Neural progenitor cell (in vitro differentiated cells): ENCODE results near the gene IGF2BP1.

ENCODE experiments used
- CTCF ChIP-seq: fragments of 200-600 bp; sonication (generic); IDR thresholded peaks from 2 replicates; pipeline ENCODE4 v1.5.1; 2017; ENCODE audit warnings: antibody characterized with exemption, mild to moderate bottlenecking
- EZH2 ChIP-seq: fragments of 200-600 bp; sonication (generic); IDR thresholded peaks from 2 replicates; pipeline ENCODE4 v1.6.1; 2017; ENCODE audit warnings: antibody characterized with exemption, mild to moderate bottlenecking, moderate library complexity
- EZH2phosphoT487 ChIP-seq: fragments of 200-600 bp; sonication (generic); IDR thresholded peaks from 2 replicates; pipeline ENCODE4 v1.6.1; 2017; ENCODE audit warnings: antibody characterized with exemption

GRCh38 chr17:49079840-49080663 is 82.9 kb downstream of the IGF2BP1 start:
- TF ChIP-seq CTCF: no peak
- TF ChIP-seq EZH2: no peak
- no peak for TF ChIP-seq EZH2phosphoT487
